NCI-H774 (cell line): ENCODE measurements around the gene IMPDH1.

Source experiments
- DNase-seq: peaks from one replicate; lab custom pipeline; 2025; lab: John Stamatoyannopoulos, UW

Gene IMPDH1

GRCh38 chr7:128387216-128388144, 22.3 kb downstream of the IMPDH1 start:
- DNase-seq, result peak; percentile 30

GRCh38 chr7:128385988-128386925, 23.5 kb downstream of the IMPDH1 start:
- no peak for DNase-seq

- DNase-seq, result no peak
These were observed 25.1 kb downstream of the IMPDH1 start for GRCh38 chr7:128384726-128385125.

GRCh38 chr7:128383776-128384175, 26.0 kb downstream of the IMPDH1 start:
- DNase-seq, result no peak

GRCh38 chr7:128381161-128381821, 28.5 kb downstream of the IMPDH1 start:
- no peak for DNase-seq

- no peak for DNase-seq
These were observed 29.2 kb downstream of the IMPDH1 start for GRCh38 chr7:128380483-128381106.

- no peak for DNase-seq
These were observed 29.8 kb downstream of the IMPDH1 start for GRCh38 chr7:128379900-128380479.

GRCh38 chr7:128378637-128379036, 31.1 kb downstream of the IMPDH1 start:
- DNase-seq, result no peak

- DNase-seq, result no peak
These were observed 33.7 kb downstream of the IMPDH1 start for GRCh38 chr7:128376077-128376476.

- DNase-seq, result no peak
These were observed 35.7 kb downstream of the IMPDH1 start for GRCh38 chr7:128374041-128374440.

- no peak for DNase-seq
These were observed 36.2 kb downstream of the IMPDH1 start for GRCh38 chr7:128373606-128374005.

GRCh38 chr7:128370491-128370890, 39.3 kb downstream of the IMPDH1 start:
- no peak for DNase-seq

- no peak for DNase-seq
These were observed 42.8 kb downstream of the IMPDH1 start for GRCh38 chr7:128366986-128367385.

GRCh38 chr7:128366300-128366699, 43.5 kb downstream of the IMPDH1 start:
- DNase-seq, result no peak

- DNase-seq, result no peak
These were observed 44.4 kb downstream of the IMPDH1 start for GRCh38 chr7:128365432-128365831.

- DNase-seq, result no peak
These were observed 45.5 kb downstream of the IMPDH1 start for GRCh38 chr7:128364166-128364870.

GRCh38 chr7:128363261-128363721, 46.5 kb downstream of the IMPDH1 start:
- DNase-seq, result no peak

- no peak for DNase-seq
These were observed 47.1 kb downstream of the IMPDH1 start for GRCh38 chr7:128362670-128363069.

- no peak for DNase-seq
These were observed 48.1 kb downstream of the IMPDH1 start, which contains the start of gene PRRT4 for GRCh38 chr7:128361411-128362379. Gene PRRT4 (minus strand): TSS chr7:128361690.
